RPMI7951 (cell line): ENCODE measurements around the gene SUN1. TPM values are rescaled to one million over a fixed set of nuclear protein-coding genes. Genes with fewer than 3 reads are reported as not detected.

ENCODE experiments used
- DNase-seq: peaks from one replicate; pipeline ENCODE4 v3.0.0-alpha.2; 2012; ENCODE audit warnings: low read depth
- total RNA-seq: library from RNA; depleted of rRNA; stranded (reverse); fragments of >200 nt; shearing (Covaris generic); gene quantifications from 2 replicates; pipeline ENCODE4 v1.2.3, GENCODE V29; 2014

Gene SUN1
- total RNA-seq, 1 experiment from 2014 or later, result 67.6 TPM

GRCh38 chr7:891805-892204 lies 59.5 kb downstream of the SUN1 start:
- no peak for DNase-seq

- no peak for DNase-seq
Measured at GRCh38 chr7:892648-893593, 60.6 kb downstream of the SUN1 start.

GRCh38 chr7:893686-894085 lies 61.4 kb downstream of the SUN1 start:
- no peak for DNase-seq

- DNase-seq, result no peak
Measured at GRCh38 chr7:894164-894867, 62.0 kb downstream of the SUN1 start.

GRCh38 chr7:894927-895450 lies 62.7 kb downstream of the SUN1 start:
- DNase-seq, result no peak

GRCh38 chr7:895451-896052 lies 63.3 kb downstream of the SUN1 start:
- no peak for DNase-seq

- DNase-seq, result no peak
Measured at GRCh38 chr7:896346-897075, 64.2 kb downstream of the SUN1 start.

GRCh38 chr7:897086-897485 lies 64.8 kb downstream of the SUN1 start:
- DNase-seq, result no peak

GRCh38 chr7:897771-898376 lies 65.6 kb downstream of the SUN1 start:
- DNase-seq, result peak; percentile 28

- no peak for DNase-seq
Measured at GRCh38 chr7:898460-898854, 66.2 kb downstream of the SUN1 start.

- DNase-seq, result peak; percentile 59
Measured at GRCh38 chr7:898855-899681, 66.8 kb downstream of the SUN1 start.

GRCh38 chr7:899806-900205 lies 67.5 kb downstream of the SUN1 start:
- DNase-seq, result no peak

- DNase-seq, result no peak
Measured at GRCh38 chr7:900331-901040, 68.2 kb downstream of the SUN1 start.

GRCh38 chr7:901041-901387 lies 68.7 kb downstream of the SUN1 start:
- no peak for DNase-seq

- peak; percentile 93 for DNase-seq
Measured at GRCh38 chr7:901388-902154, 69.3 kb downstream of the SUN1 start.

GRCh38 chr7:902996-903395 lies 70.7 kb downstream of the SUN1 start:
- DNase-seq, result no peak

- no peak for DNase-seq
Measured at GRCh38 chr7:903921-904755, 71.9 kb downstream of the SUN1 start.

- DNase-seq, result peak; percentile 83
Measured at GRCh38 chr7:904847-905246, 72.6 kb downstream of the SUN1 start.
